ENCODE measurements around the gene MRPL43. TPM values are rescaled to one million over a fixed set of nuclear protein-coding genes. Genes with fewer than 3 reads are reported as not detected.

The MRPL43 gene
- total and polyA plus RNA-seq, 2 experiments from 2014 or later, result 114 to 128 TPM

- Histone ChIP-seq H3K4me3 (no peak overlapping the region), H3K36me3 (no peaks in the 10 kb centered on the region), H3K27ac (no peak overlapping the region), H3K9me3 (ENCODE audit: low read depth) (no peaks in the 10 kb centered on the region), H3K27me3 (no peaks in the 10 kb centered on the region), H3K4me1 (ENCODE audit: low read depth) (peaks cover 27% of the 10 kb centered on the region)
- peak in 1 of 2 donors; percentile 32 for DNase-seq (ENCODE audit: low read depth in 1 of 2, low spot score in 1 of 2)
- peak; percentile 15 for TF ChIP-seq CTCF (IDR thresholded peaks at IDR 0.05; ENCODE audit: low read depth, low read length)
Observed at GRCh38 chr10:101029520-101030295, 42.4 kb upstream of the MRPL43 start.

- no peak for TF ChIP-seq CTCF (IDR thresholded peaks at IDR 0.05; ENCODE audit: low read depth, low read length)
- Histone ChIP-seq H3K4me1 (ENCODE audit: low read depth) (peaks cover 23% of the 10 kb centered on the region), H3K36me3 (no peaks in the 10 kb centered on the region), H3K27ac (no peak overlapping the region), H3K9me3 (ENCODE audit: low read depth) (no peaks in the 10 kb centered on the region), H3K27me3 (no peaks in the 10 kb centered on the region), H3K4me3 (no peak overlapping the region)
- DNase-seq (ENCODE audit: low read depth in 1 of 2, low spot score in 1 of 2), result no peak
Observed at GRCh38 chr10:101028446-101029337, 41.4 kb upstream of the MRPL43 start.

GRCh38 chr10:101027106-101027720, 39.9 kb upstream of the MRPL43 start:
- no peak for DNase-seq (ENCODE audit: low read depth in 1 of 2, low spot score in 1 of 2)
- Histone ChIP-seq H3K9me3 (ENCODE audit: low read depth) (no peaks in the 10 kb centered on the region), H3K4me1 (ENCODE audit: low read depth) (peaks cover 23% of the 10 kb centered on the region), H3K27ac (peak overlapping the region; percentile 78), H3K4me3 (no peak overlapping the region), H3K27me3 (no peaks in the 10 kb centered on the region), H3K36me3 (no peaks in the 10 kb centered on the region)
- TF ChIP-seq CTCF (IDR thresholded peaks at IDR 0.05; ENCODE audit: low read depth, low read length), result no peak

- H3K4me1 ChIP-seq (ENCODE audit: low read depth), result peaks cover 13% of the 10 kb centered on the region
- DNase-seq (ENCODE audit: low read depth in 1 of 2, low spot score in 1 of 2), result no peak
- no peak overlapping the region for H3K27ac ChIP-seq
- H3K4me3 ChIP-seq, result no peak overlapping the region
- no peaks in the 10 kb centered on the region for H3K9me3 ChIP-seq (ENCODE audit: low read depth)
- no peak for TF ChIP-seq CTCF (IDR thresholded peaks at IDR 0.05; ENCODE audit: low read depth, low read length)
- no peaks in the 10 kb centered on the region for H3K36me3 ChIP-seq
- H3K27me3 ChIP-seq, result peaks cover 8% of the 10 kb centered on the region
Observed at GRCh38 chr10:101022967-101023705, 35.8 kb upstream of the MRPL43 start.

- TF ChIP-seq CTCF (IDR thresholded peaks at IDR 0.05; ENCODE audit: low read depth, low read length), result no peak
- H3K9me3 ChIP-seq (ENCODE audit: low read depth), result no peaks in the 10 kb centered on the region
- DNase-seq (ENCODE audit: low read depth in 1 of 2, low spot score in 1 of 2), result no peak
Observed at GRCh38 chr10:101021692-101022251, 34.5 kb upstream of the MRPL43 start.

More at GRCh38 chr10:101021692-101022251, 34.5 kb upstream of the MRPL43 start:
- Histone ChIP-seq H3K27me3 (peaks cover 20% of the 10 kb centered on the region), H3K4me1 (ENCODE audit: low read depth) (peaks cover 9% of the 10 kb centered on the region), H3K27ac (no peak overlapping the region), H3K36me3 (no peaks in the 10 kb centered on the region), H3K4me3 (no peak overlapping the region)

All from cardiac muscle cell (in vitro differentiated cells and primary cell).